Subcutaneous abdominal adipose tissue (tissue), 5 donors: ENCODE results near the gene ADI1.

Source experiments
- H3K27ac ChIP-seq: one replicate; pipeline ENCODE4 v1.7.0; 2013; ENCODE audit warnings: low read depth, mild to moderate bottlenecking, inconsistent platforms, low read length, moderate library complexity
- H3K27me3 ChIP-seq, 5 donors: one replicate each; pipeline ENCODE4 v1.7.0; 2013; ENCODE audit warnings: low read length in 5 of 5, inconsistent platforms in 1 of 5; ENCODE audit not compliant: control insufficient read depth in 5 of 5, insufficient read depth in 4 of 5
- H3K36me3 ChIP-seq, 5 donors: one replicate each; pipeline ENCODE4 v1.7.0; 2013; ENCODE audit warnings: low read length in 5 of 5; ENCODE audit not compliant: control insufficient read depth in 5 of 5, insufficient read depth in 5 of 5
- H3K4me1 ChIP-seq, 5 donors: one replicate each; pipeline ENCODE4 v1.7.0; 2013; ENCODE audit warnings: low read length in 5 of 5, mild to moderate bottlenecking in 3 of 5, moderate library complexity in 1 of 5; ENCODE audit not compliant: control insufficient read depth in 5 of 5, insufficient read depth in 5 of 5
- H3K4me3 ChIP-seq, 5 donors: one replicate each; pipeline ENCODE4 v1.7.0; 2013; ENCODE audit warnings: low read length in 5 of 5, low read depth in 1 of 5
- H3K9ac ChIP-seq, 5 donors: one replicate each; pipeline ENCODE4 v1.7.0; 2013; ENCODE audit warnings: low read length in 5 of 5, mild to moderate bottlenecking in 4 of 5, moderate library complexity in 3 of 5
- H3K9me3 ChIP-seq, 5 donors: one replicate each; pipeline ENCODE4 v1.7.0; 2013; ENCODE audit warnings: low read length in 5 of 5; ENCODE audit not compliant: control insufficient read depth in 5 of 5
- donor health status: healthy.
- donor health status: healthy.
- donor health status: healthy.
- donor health status: healthy.
- donor health status: healthy.

ADI1 gene

GRCh38 chr2:3543023-3543683 is 23.8 kb upstream of the ADI1 start:
- Histone ChIP-seq H3K36me3 (peaks cover 23 to 87% (median 74%) of the 10 kb centered on the region in 5 donors), H3K4me3 (no peak overlapping the region), H3K9me3 (no peaks in the 10 kb centered on the region), H3K27ac (no peak overlapping the region), H3K4me1 (no peaks in the 10 kb centered on the region), H3K27me3 (no peaks in the 10 kb centered on the region), H3K9ac (no peak overlapping the region)

- no peaks in the 10 kb centered on the region for H3K9me3 ChIP-seq
- H3K9ac ChIP-seq = no peak overlapping the region
- no peak overlapping the region for H3K4me3 ChIP-seq
- peaks cover 0 to under 1% (median 0%) of the 10 kb centered on the region in 5 donors for H3K4me1 ChIP-seq
- peaks cover 19 to 76% (median 64%) of the 10 kb centered on the region in 5 donors for H3K36me3 ChIP-seq
- H3K27ac ChIP-seq = no peak overlapping the region
- no peaks in the 10 kb centered on the region for H3K27me3 ChIP-seq
Observed at GRCh38 chr2:3542107-3542506, 22.8 kb upstream of the ADI1 start.

- peaks cover 9 to 54% (median 42%) of the 10 kb centered on the region in 5 donors for H3K36me3 ChIP-seq
Observed at GRCh38 chr2:3539836-3540235, 20.5 kb upstream of the ADI1 start.

GRCh38 chr2:3536682-3537632 is 17.6 kb upstream of the ADI1 start:
- peak overlapping the region; percentile 66 to 84 (median 78) for H3K9ac ChIP-seq
- no peaks in the 10 kb centered on the region for H3K27me3 ChIP-seq
- H3K4me1 ChIP-seq = peaks cover 0 to 18% (median 16%) of the 10 kb centered on the region in 5 donors
- peaks cover 4 to 39% (median 24%) of the 10 kb centered on the region in 5 donors for H3K36me3 ChIP-seq
- peak overlapping the region; percentile 92 for H3K27ac ChIP-seq
- no peaks in the 10 kb centered on the region for H3K9me3 ChIP-seq
- H3K4me3 ChIP-seq = peak overlapping the region; percentile 47 to 74 (median 63)

More at GRCh38 chr2:3539836-3540235, 20.5 kb upstream of the ADI1 start:
- Histone ChIP-seq H3K9ac (no peak overlapping the region), H3K4me3 (no peak overlapping the region), H3K27ac (no peak overlapping the region), H3K9me3 (no peaks in the 10 kb centered on the region), H3K4me1 (peaks cover 0 to 18% (median 16%) of the 10 kb centered on the region in 5 donors), H3K27me3 (no peaks in the 10 kb centered on the region)

GRCh38 chr2:3535794-3536681 is 16.7 kb upstream of the ADI1 start:
- Histone ChIP-seq H3K9ac (peak overlapping the region; percentile 66 to 84 (median 78)), H3K4me1 (peaks cover 0 to 18% (median 16%) of the 10 kb centered on the region in 5 donors), H3K9me3 (no peaks in the 10 kb centered on the region), H3K27ac (peak overlapping the region; percentile 92), H3K27me3 (no peaks in the 10 kb centered on the region), H3K36me3 (peaks cover 0 to 32% (median 18%) of the 10 kb centered on the region in 5 donors), H3K4me3 (peak overlapping the region; percentile 47 to 74 (median 63))

GRCh38 chr2:3535467-3535793 is 16.1 kb upstream of the ADI1 start:
- no peaks in the 10 kb centered on the region for H3K27me3 ChIP-seq
- H3K4me3 ChIP-seq = peak overlapping the region; percentile 47 to 74 (median 63)
- H3K36me3 ChIP-seq = peaks cover 0 to 29% (median 14%) of the 10 kb centered on the region in 5 donors
- H3K9me3 ChIP-seq = no peaks in the 10 kb centered on the region
- H3K4me1 ChIP-seq = peaks cover 0 to 18% (median 16%) of the 10 kb centered on the region in 5 donors
- peak overlapping the region; percentile 66 to 84 (median 78) for H3K9ac ChIP-seq
- peak overlapping the region; percentile 92 for H3K27ac ChIP-seq

- H3K36me3 ChIP-seq = peaks cover 0 to 22% (median 9%) of the 10 kb centered on the region in 5 donors
- H3K27me3 ChIP-seq = no peaks in the 10 kb centered on the region
- H3K9ac ChIP-seq = no peak overlapping the region
- no peak overlapping the region for H3K4me3 ChIP-seq
- H3K4me1 ChIP-seq = peaks cover 0 to 18% (median 16%) of the 10 kb centered on the region in 5 donors
- no peaks in the 10 kb centered on the region for H3K9me3 ChIP-seq
- H3K27ac ChIP-seq = no peak overlapping the region
Observed at GRCh38 chr2:3534251-3534814, 15.0 kb upstream of the ADI1 start.

- H3K36me3 ChIP-seq = peaks cover 0 to 20% (median 6%) of the 10 kb centered on the region in 5 donors
- no peaks in the 10 kb centered on the region for H3K27me3 ChIP-seq
- no peak overlapping the region for H3K4me3 ChIP-seq
- no peak overlapping the region for H3K27ac ChIP-seq
- H3K9ac ChIP-seq = no peak overlapping the region
- H3K4me1 ChIP-seq = peaks cover 0 to 18% (median 16%) of the 10 kb centered on the region in 5 donors
- H3K9me3 ChIP-seq = no peaks in the 10 kb centered on the region
Observed at GRCh38 chr2:3533836-3534235, 14.5 kb upstream of the ADI1 start.

GRCh38 chr2:3532941-3533340 is 13.6 kb upstream of the ADI1 start:
- Histone ChIP-seq H3K27me3 (no peaks in the 10 kb centered on the region), H3K9me3 (no peaks in the 10 kb centered on the region), H3K36me3 (peaks cover 0 to 17% (median 6%) of the 10 kb centered on the region in 5 donors), H3K27ac (no peak overlapping the region), H3K4me3 (no peak overlapping the region), H3K4me1 (peaks cover 0 to 18% (median 16%) of the 10 kb centered on the region in 5 donors), H3K9ac (no peak overlapping the region)
